Ishikawa (cell line): ENCODE data around the gene MINPP1.

ENCODE experiments used
- CEBPB ChIP-seq: IDR thresholded peaks from 2 replicates; pipeline ENCODE4 v1.6.1; 2012
- CREB1 ChIP-seq: IDR thresholded peaks from 2 replicates; pipeline ENCODE4 v1.6.1; 2012; ENCODE audit warnings: low read depth
- EP300 ChIP-seq: IDR thresholded peaks from 2 replicates; pipeline ENCODE4 v1.6.1; 2012; ENCODE audit warnings: borderline replicate concordance
- MAX ChIP-seq: IDR thresholded peaks from 2 replicates; pipeline ENCODE4 v1.6.1; 2012
- RAD21 ChIP-seq: IDR thresholded peaks from 2 replicates; pipeline ENCODE4 v1.6.1; 2012; ENCODE audit warnings: low read depth
- REST ChIP-seq: IDR thresholded peaks from 2 replicates; pipeline ENCODE4 v1.6.1; 2012; ENCODE audit warnings: low read depth, mild to moderate bottlenecking
- TAF1 ChIP-seq: IDR thresholded peaks from 2 replicates; pipeline ENCODE4 v1.6.1; 2012; ENCODE audit warnings: low read depth, mild to moderate bottlenecking
- TEAD4 ChIP-seq: IDR thresholded peaks from 2 replicates; pipeline ENCODE4 v1.6.1; 2012

GRCh38 chr10:87545783-87546182 is 41.1 kb downstream of the MINPP1 start:
- no peak for TF ChIP-seq EP300
- no peak for TF ChIP-seq CREB1
- no peak for TF ChIP-seq TEAD4
- TF ChIP-seq RAD21: no peak
- TF ChIP-seq CEBPB: no peak
- no peak for TF ChIP-seq MAX
- no peak for TF ChIP-seq REST
- no peak for TF ChIP-seq TAF1
